Large intestine (tissue), 3 donors: Measurements from ENCODE around the gene DCLK1. TPM values are rescaled to one million over a fixed set of nuclear protein-coding genes. Genes with fewer than 3 reads are reported as not detected.

Experiments used
- DNase-seq, 2 donors: peaks; one replicate each; pipeline versions ENCODE4 v3.0.0 to v3.0.0-alpha.2; 2013
- H3K27ac ChIP-seq: one replicate; pipeline ENCODE4 v1.5.1; 2013; ENCODE audit warnings: low read length
- H3K27me3 ChIP-seq: 2 replicates; pipeline ENCODE4 v1.6.1; 2013; ENCODE audit warnings: low read length; ENCODE audit not compliant: control insufficient read depth, insufficient read depth
- H3K36me3 ChIP-seq: 2 replicates; pipeline ENCODE4 v1.6.1; 2013; ENCODE audit warnings: low read length; ENCODE audit not compliant: control insufficient read depth, insufficient read depth
- H3K4me1 ChIP-seq: one replicate; pipeline ENCODE4 v1.6.1; 2013; ENCODE audit warnings: low read length; ENCODE audit not compliant: control insufficient read depth, insufficient read depth
- H3K4me3 ChIP-seq: one replicate; pipeline ENCODE4 v1.5.1; 2013; ENCODE audit warnings: low read length
- H3K9me3 ChIP-seq: one replicate; pipeline ENCODE4 v1.6.1; 2013; ENCODE audit warnings: mild to moderate bottlenecking, low read depth, low read length, moderate library complexity; ENCODE audit not compliant: control insufficient read depth
- WGBS: methylation state at CpG from one replicate; pipeline ENCODE4 v1.1.5; 2013; ENCODE audit warnings: low lambda C conversion rate; ENCODE audit not compliant: insufficient coverage; 5-methylcytosine and 5-hydroxymethylcytosine counted together
- polyA plus RNA-seq: library from polyadenylated mRNA; unstranded; fragments of 120-200 nt; gene quantifications from one replicate; pipeline ENCODE4 v1.2.1, GENCODE V29; 2013

The DCLK1 gene
- polyA plus RNA-seq, 1 donor = 12.2 TPM

DNA sequence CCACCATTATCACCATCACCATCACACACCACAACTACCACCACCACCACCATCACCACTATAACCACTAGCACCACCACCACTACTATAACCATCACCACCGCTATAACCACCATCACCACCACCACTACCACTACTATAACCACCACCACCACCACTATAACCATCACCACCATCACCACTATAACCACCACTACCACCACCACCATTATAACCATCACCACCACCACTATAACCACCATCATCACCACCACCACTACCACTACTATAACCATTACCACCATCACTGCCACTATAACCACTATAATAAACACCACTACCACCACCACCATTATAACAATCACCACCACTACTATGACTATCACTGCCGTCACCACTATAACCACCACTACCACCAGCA, 173.2 kb downstream of the DCLK1 start:
- H3K9me3 ChIP-seq = peaks cover 6% of the 10 kb centered on the region
- no peak overlapping the region for H3K27ac ChIP-seq
- WGBS = 50% methylated on average over 1 of the region's 2 CpGs
- no peak overlapping the region for H3K4me3 ChIP-seq
- no peak for DNase-seq
- no peaks in the 10 kb centered on the region for H3K4me1 ChIP-seq
- H3K27me3 ChIP-seq = no peaks in the 10 kb centered on the region
- no peaks in the 10 kb centered on the region for H3K36me3 ChIP-seq

DNA sequence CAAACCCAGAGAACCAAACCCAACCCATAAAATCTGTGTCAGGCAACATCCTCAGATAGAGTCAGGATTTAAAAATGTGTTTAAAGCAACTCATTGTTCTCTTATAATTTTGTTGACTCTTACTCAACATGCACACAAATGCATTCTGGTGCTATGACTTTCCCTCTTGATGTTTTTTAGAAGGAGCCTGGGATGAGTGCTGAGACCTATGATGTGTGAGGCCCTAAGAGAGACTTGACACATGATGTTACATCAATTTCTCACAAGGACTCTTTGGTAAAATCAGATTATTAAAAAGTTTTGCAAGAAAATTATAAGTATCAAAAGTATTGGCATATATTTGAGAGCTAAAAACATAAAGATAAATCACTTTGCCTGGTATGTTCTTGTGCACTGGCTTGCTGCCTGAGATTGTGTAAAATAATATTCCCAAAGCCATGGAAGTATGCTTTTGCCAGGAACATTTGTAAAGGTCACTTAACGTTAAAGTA, 173.9 kb downstream of the DCLK1 start:
- WGBS = no CpG with 5 or more reads among the region's 1 CpG
- no peaks in the 10 kb centered on the region for H3K4me1 ChIP-seq
- H3K36me3 ChIP-seq = no peaks in the 10 kb centered on the region
- H3K9me3 ChIP-seq = peaks cover 6% of the 10 kb centered on the region
- H3K27ac ChIP-seq = no peak overlapping the region
- no peaks in the 10 kb centered on the region for H3K27me3 ChIP-seq
- no peak overlapping the region for H3K4me3 ChIP-seq
- DNase-seq = no peak

DNA sequence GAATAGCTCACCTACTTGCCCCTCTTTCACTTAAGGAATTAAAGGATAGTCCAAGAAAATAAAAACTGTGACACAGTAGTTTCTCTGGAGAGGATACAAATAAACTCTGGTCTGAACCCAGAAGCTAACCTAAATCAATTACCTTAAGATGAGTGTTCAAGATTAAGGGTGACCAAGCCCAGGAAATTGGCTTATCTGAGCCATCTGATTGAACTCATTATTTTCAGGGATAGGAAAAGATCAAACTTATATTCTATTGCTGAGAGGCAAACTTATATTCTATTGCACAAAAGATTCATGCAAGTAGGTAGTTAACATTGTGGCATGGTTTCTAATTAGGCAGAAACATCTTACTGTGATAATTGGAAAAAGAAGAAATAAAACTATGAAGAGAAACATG, 175.1 kb downstream of the DCLK1 start:
- DNase-seq = no peak
- Histone ChIP-seq H3K4me1 (no peaks in the 10 kb centered on the region), H3K27ac (no peak overlapping the region), H3K9me3 (peaks cover 6% of the 10 kb centered on the region), H3K36me3 (no peaks in the 10 kb centered on the region), H3K4me3 (no peak overlapping the region), H3K27me3 (no peaks in the 10 kb centered on the region)

DNA sequence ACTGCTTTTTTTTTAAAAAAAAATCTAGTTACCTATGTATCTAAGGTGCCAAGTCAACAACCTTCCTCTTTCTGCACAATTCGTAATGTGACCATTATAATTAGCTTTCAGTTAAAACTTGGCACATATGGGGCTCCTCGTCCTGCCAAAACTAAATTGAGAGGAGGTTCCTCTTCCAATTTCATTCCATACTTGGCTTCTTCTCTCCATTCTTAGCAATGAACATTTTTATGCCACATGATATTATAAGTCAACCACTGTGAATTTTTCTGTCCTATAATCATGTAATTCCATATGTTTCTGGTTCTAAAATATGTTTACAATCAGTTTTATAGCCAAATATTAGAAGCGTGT, 177.0 kb downstream of the DCLK1 start:
- H3K4me3 ChIP-seq = no peak overlapping the region
- 73% methylated on average over 3 of the region's 3 CpGs for WGBS
- no peak overlapping the region for H3K27ac ChIP-seq
- no peaks in the 10 kb centered on the region for H3K27me3 ChIP-seq
- H3K36me3 ChIP-seq = no peaks in the 10 kb centered on the region
- no peaks in the 10 kb centered on the region for H3K4me1 ChIP-seq
- peaks cover 6% of the 10 kb centered on the region for H3K9me3 ChIP-seq
- no peak for DNase-seq

DNA sequence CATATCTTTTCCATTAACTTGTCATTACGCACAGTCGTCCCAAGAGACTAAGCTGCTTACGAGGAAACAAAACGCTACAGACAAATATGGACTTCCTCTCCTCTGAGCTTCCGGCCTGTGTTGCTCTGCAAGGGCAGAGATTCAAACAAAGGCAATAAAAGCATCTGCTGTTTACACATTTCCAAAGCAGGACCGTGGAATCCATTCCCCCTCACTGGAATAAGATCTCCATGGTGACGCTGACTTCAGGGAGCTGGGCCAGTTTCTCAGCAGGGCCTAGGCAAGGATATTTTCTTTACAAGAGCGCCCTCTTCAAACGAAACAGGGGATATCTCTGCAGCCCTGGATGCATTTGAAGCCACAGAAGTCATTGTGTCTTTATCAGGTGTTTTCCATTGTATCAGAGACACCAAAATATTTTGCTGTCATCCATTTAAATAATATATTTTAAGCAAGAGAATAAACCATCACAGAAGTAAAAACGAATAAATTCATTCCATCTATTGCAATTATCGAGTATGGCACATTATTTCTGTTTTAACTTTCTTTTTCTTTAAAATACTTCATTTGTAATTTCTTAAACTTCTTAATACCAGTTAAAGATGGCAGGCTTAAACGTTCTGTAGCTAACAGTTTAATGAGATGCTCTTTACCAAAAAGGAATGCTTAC, 177.5 kb downstream of the DCLK1 start:
- DNase-seq = peak; percentile 73 to 75
- Histone ChIP-seq H3K4me3 (no peak overlapping the region), H3K4me1 (no peaks in the 10 kb centered on the region), H3K27me3 (no peaks in the 10 kb centered on the region), H3K27ac (no peak overlapping the region), H3K36me3 (no peaks in the 10 kb centered on the region), H3K9me3 (peaks cover 6% of the 10 kb centered on the region)
- 29% methylated on average over 5 of the region's 12 CpGs for WGBS

DNA sequence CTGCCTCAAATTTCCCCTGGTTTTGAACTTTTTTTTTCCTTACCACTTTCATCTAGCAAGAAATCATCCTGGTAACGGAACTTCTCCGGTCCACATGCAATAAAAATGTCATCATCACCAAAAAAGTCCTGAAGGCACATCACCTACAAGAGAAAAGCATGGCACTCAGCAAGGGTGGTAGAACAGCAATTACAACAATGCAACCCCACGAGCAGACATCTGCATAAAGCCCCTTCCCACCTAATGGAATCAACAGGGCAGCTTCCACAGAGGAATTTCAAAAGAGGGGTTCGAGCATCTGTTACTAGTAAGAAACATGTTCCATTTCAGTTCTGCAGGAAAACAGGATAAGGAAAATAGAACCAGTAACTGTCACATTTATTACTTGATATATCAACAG, 183.9 kb downstream of the DCLK1 start:
- Histone ChIP-seq H3K4me1 (no peaks in the 10 kb centered on the region), H3K9me3 (no peaks in the 10 kb centered on the region), H3K27me3 (no peaks in the 10 kb centered on the region), H3K36me3 (no peaks in the 10 kb centered on the region), H3K4me3 (no peak overlapping the region), H3K27ac (no peak overlapping the region)
- WGBS = 60% methylated on average over 2 of the region's 4 CpGs
- DNase-seq = no peak

DNA sequence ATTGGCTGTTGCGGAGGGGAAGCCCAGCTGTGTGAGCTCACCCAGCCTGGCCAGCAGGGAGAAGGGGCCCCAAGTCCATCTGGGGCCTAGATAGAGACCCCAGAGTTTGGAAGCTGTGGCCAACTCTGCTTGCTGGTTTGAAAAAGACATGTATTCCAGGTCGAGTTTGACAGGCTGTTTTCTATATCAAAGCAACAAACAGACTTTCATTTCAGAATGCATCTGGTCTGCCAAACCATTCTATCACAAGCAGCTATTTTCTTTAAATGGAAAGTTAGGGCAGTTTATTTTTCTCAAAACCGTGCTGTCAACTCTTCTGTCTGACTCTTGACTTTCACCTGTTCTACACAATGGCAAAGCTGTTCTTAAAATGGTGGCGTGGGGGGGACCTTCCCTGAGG, 185.8 kb downstream of the DCLK1 start:
- H3K9me3 ChIP-seq = no peaks in the 10 kb centered on the region
- WGBS = 100% methylated on average over 2 of the region's 4 CpGs
- H3K36me3 ChIP-seq = no peaks in the 10 kb centered on the region
- H3K27ac ChIP-seq = no peak overlapping the region
- no peaks in the 10 kb centered on the region for H3K27me3 ChIP-seq
- no peaks in the 10 kb centered on the region for H3K4me1 ChIP-seq
- no peak for DNase-seq
- H3K4me3 ChIP-seq = no peak overlapping the region

DNA sequence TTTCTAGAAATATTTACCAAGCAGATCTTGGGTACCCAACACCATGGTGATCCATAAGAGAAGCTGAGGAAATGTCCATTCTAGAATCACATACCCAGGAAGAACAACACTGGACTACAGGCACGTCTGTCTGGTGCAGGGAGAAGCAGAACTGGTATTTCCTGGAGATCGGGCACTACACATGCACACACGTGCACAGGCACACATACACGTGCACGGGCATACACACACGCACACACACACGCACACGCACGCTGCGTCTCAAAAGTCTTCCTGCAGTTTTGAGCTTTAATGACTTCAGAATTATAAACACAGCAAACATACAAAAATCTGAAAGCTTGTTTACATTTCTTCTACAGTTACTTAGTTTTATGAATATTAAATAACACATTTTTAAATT, 189.8 kb downstream of the DCLK1 start:
- Histone ChIP-seq H3K4me3 (no peak overlapping the region), H3K4me1 (no peaks in the 10 kb centered on the region), H3K9me3 (no peaks in the 10 kb centered on the region), H3K27me3 (no peaks in the 10 kb centered on the region), H3K36me3 (no peaks in the 10 kb centered on the region), H3K27ac (no peak overlapping the region)
- no peak for DNase-seq
- WGBS = no CpG with 5 or more reads among the region's 10 CpGs

DNA sequence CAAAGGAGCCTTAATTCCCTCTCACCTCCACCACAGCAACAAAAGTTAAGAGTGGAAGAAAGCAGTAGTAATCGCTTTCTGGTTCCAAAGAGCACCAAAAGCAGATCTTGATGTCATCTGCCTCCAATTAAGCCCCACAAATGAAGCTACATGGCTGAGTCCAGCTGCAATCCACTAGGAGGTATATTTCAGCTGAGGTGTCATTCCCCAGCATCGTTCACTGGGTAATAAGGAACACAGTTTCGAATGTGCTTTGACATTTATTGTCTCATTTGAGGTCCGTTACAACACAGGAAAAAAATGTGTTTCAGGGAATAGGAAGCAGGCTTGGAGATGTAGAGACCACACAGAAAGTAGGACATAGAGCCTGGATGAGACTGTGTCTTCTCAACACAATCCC, 190.4 kb downstream of the DCLK1 start:
- Histone ChIP-seq H3K4me1 (no peaks in the 10 kb centered on the region), H3K36me3 (no peaks in the 10 kb centered on the region), H3K27ac (no peak overlapping the region), H3K9me3 (no peaks in the 10 kb centered on the region), H3K4me3 (no peak overlapping the region), H3K27me3 (no peaks in the 10 kb centered on the region)
- 60% methylated on average over 2 of the region's 4 CpGs for WGBS
- no peak for DNase-seq

DNA sequence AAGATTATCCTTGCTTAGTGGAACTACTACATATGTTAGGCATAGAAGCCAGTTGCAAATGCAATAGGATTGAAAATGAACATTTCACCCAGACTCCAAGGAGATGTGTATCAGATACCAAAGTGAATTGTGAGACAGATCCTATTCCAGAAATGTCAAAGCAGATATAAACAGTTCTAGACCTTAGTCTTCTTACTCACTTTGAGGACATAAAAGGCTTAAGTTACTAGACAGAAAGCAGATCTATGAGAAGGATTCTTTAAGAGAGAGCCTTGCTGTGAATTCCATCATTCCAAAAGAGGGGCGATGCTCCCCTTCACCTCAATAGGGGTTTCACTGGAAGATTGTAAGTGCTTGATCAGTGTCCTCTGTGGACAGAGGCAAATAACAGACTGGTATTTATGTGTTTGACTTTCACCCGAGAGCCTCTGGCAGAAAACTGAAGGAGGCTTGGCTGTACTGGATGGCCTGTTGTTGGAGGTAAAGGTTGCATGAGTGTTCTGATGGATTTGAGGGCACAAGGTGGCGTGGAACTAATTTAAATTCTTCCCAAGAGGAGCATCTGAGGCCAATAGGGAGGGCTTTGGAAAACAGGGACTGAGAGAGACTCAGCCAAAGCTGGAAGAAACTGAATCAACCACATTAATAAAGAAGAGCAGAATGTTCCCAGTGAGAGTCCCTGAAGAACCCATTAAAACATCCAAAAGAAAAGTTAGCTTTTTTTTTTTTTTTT, 194.8 kb downstream of the DCLK1 start:
- DNase-seq = no peak
- Histone ChIP-seq H3K4me3 (no peak overlapping the region), H3K36me3 (no peaks in the 10 kb centered on the region), H3K27ac (no peak overlapping the region), H3K9me3 (no peaks in the 10 kb centered on the region), H3K27me3 (no peaks in the 10 kb centered on the region), H3K4me1 (no peaks in the 10 kb centered on the region)
- no CpG with 5 or more reads among the region's 3 CpGs for WGBS
